GM12875 (cell line): ENCODE measurements around the gene ZDHHC18.

ENCODE experiments used
- H3K4me3 ChIP-seq: one replicate; pipeline ENCODE4 v1.5.1; 2011; ENCODE audit warnings: low read depth, low read length, control low read depth
- CTCF ChIP-seq: IDR thresholded peaks from 2 replicates; pipeline ENCODE4 v1.5.1; 2011; ENCODE audit warnings: low read depth, mild to moderate bottlenecking, control low read depth, inconsistent platforms, low read length, moderate library complexity, borderline replicate concordance; ENCODE audit not compliant: insufficient read depth

The ZDHHC18 gene

GRCh38 chr1:26784023-26784871 is 42.2 kb upstream of the ZDHHC18 start:
- no peak for TF ChIP-seq CTCF
- H3K4me3 ChIP-seq = no peak overlapping the region

GRCh38 chr1:26784886-26785285 is 41.6 kb upstream of the ZDHHC18 start:
- TF ChIP-seq CTCF = no peak
- no peak overlapping the region for H3K4me3 ChIP-seq

GRCh38 chr1:26785611-26786436 is 40.7 kb upstream of the ZDHHC18 start:
- no peak overlapping the region for H3K4me3 ChIP-seq
- TF ChIP-seq CTCF = no peak

GRCh38 chr1:26786437-26787380 is 39.8 kb upstream of the ZDHHC18 start:
- H3K4me3 ChIP-seq = peak overlapping the region; percentile 52
- no peak for TF ChIP-seq CTCF

GRCh38 chr1:26787381-26787705 is 39.1 kb upstream of the ZDHHC18 start:
- TF ChIP-seq CTCF = no peak
- H3K4me3 ChIP-seq = peak overlapping the region; percentile 52

- peak within 1 kb of the TSS; percentile 52 for H3K4me3 ChIP-seq
- no peak for TF ChIP-seq CTCF
These were observed 38.6 kb upstream of the ZDHHC18 start, which contains the start of gene PIGV for GRCh38 chr1:26787706-26788514. Gene PIGV (plus strand): TSS chr1:26787950. CDS start chr1:26790816, 2,866 bp downstream.
